ENCODE measurements around the gene NTMT1. TPM values are rescaled to one million over a fixed set of nuclear protein-coding genes. Genes with fewer than 3 reads are reported as not detected.

Gene NTMT1, protein sequence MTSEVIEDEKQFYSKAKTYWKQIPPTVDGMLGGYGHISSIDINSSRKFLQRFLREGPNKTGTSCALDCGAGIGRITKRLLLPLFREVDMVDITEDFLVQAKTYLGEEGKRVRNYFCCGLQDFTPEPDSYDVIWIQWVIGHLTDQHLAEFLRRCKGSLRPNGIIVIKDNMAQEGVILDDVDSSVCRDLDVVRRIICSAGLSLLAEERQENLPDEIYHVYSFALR
- 39.0 TPM for polyA plus RNA-seq (2013, experiment 1 of 4)
- 37.3 TPM for polyA plus RNA-seq (2013, experiment 2 of 4)
- polyA plus RNA-seq (2013, experiment 3 of 4) = 31.3 TPM
- 35.2 TPM for polyA plus RNA-seq (2013, experiment 4 of 4)

DNA sequence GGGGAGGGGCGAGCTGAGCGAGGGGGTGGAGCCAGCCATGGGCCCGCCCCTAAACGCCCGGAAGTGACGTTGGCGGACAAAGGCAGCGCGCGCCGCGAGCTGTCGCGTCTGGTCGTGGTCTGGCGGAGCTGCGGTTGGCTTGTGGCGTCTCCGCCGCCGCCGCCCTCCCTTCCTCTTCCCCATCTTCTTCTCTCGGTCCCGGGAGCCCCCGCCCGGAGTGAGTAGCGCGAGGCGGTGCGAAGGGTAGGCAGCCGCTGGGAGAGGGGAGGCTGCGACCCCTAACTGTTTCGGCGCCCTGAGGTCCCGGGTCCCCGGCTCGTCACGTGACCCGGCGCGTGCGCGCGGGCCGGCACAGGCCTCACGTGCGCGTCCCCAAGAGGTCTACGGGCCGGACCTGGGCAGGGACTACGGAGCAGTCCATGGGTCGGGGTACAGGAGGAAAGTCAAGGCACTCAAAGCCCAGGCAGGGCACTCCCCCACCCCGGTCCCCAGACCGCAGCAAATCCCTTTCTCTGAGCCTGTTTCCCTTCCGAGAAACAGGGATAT, at the start of gene NTMT1:
NTMT1 (plus strand) TSS at position 85 of the 546 bp plus-strand sequence. CDS start 6,541 bp downstream, outside the sequence.
- H3K4me3 ChIP-seq (ENCODE audit: insufficient read depth, low read depth, low read length) = peak within 1 kb of the TSS; percentile 75
- H3K27ac ChIP-seq (ENCODE audit: insufficient read depth, low read depth, low read length, poor library complexity, severe bottlenecking) = peak within 1 kb of the TSS; percentile 41
- peaks cover 11% of the 10 kb centered on the region for H3K4me1 ChIP-seq (ENCODE audit: control insufficient read depth, insufficient read depth, low read length)
- 0% methylated on average over 55 of the region's 55 CpGs for WGBS, 2 experiments
- H3K27me3 ChIP-seq (ENCODE audit: control insufficient read depth, insufficient read depth, low read length, poor library complexity, severe bottlenecking) = peaks cover 10% of the 10 kb centered on the region
- no peaks in the 10 kb centered on the region for H3K9me3 ChIP-seq (ENCODE audit: control insufficient read depth, low read length)
- H3K36me3 ChIP-seq (ENCODE audit: control insufficient read depth, insufficient read depth, low read length) = no peaks in the 10 kb centered on the region

- Histone ChIP-seq H3K27me3 (ENCODE audit: control insufficient read depth, insufficient read depth, low read length, poor library complexity, severe bottlenecking) (no peaks in the 10 kb centered on the region), H3K36me3 (ENCODE audit: control insufficient read depth, insufficient read depth, low read length) (no peaks in the 10 kb centered on the region), H3K4me1 (ENCODE audit: control insufficient read depth, insufficient read depth, low read length) (peaks cover 6% of the 10 kb centered on the region), H3K4me3 (ENCODE audit: insufficient read depth, low read depth, low read length) (no peak overlapping the region), H3K27ac (ENCODE audit: insufficient read depth, low read depth, low read length, poor library complexity, severe bottlenecking) (no peak overlapping the region), H3K9me3 (ENCODE audit: control insufficient read depth, low read length) (no peaks in the 10 kb centered on the region)
- WGBS, 2 experiments = 90 to 92% methylated on average over 34 of the region's 34 CpGs
These were observed 49.1 kb upstream of the NTMT1 start for GRCh38 chr9:129576546-129577543.

GRCh38 chr9:129579294-129579693, 46.7 kb upstream of the NTMT1 start:
- H3K4me3 ChIP-seq (ENCODE audit: insufficient read depth, low read depth, low read length) = no peak overlapping the region
- WGBS, 2 experiments = 92 to 93% methylated on average over 3 of the region's 3 CpGs

GRCh38 chr9:129580211-129580915, 45.6 kb upstream of the NTMT1 start:
- H3K9me3 ChIP-seq (ENCODE audit: control insufficient read depth, low read length) = no peaks in the 10 kb centered on the region
- peaks cover 6% of the 10 kb centered on the region for H3K4me1 ChIP-seq (ENCODE audit: control insufficient read depth, insufficient read depth, low read length)
- no peak overlapping the region for H3K4me3 ChIP-seq (ENCODE audit: insufficient read depth, low read depth, low read length)
- no peaks in the 10 kb centered on the region for H3K27me3 ChIP-seq (ENCODE audit: control insufficient read depth, insufficient read depth, low read length, poor library complexity, severe bottlenecking)
- H3K27ac ChIP-seq (ENCODE audit: insufficient read depth, low read depth, low read length, poor library complexity, severe bottlenecking) = no peak overlapping the region
- no peaks in the 10 kb centered on the region for H3K36me3 ChIP-seq (ENCODE audit: control insufficient read depth, insufficient read depth, low read length)
- WGBS, 2 experiments = 90 to 92% methylated on average over 11 of the region's 11 CpGs

More at GRCh38 chr9:129579294-129579693, 46.7 kb upstream of the NTMT1 start:
- Histone ChIP-seq H3K27me3 (ENCODE audit: control insufficient read depth, insufficient read depth, low read length, poor library complexity, severe bottlenecking) (no peaks in the 10 kb centered on the region), H3K9me3 (ENCODE audit: control insufficient read depth, low read length) (no peaks in the 10 kb centered on the region), H3K36me3 (ENCODE audit: control insufficient read depth, insufficient read depth, low read length) (no peaks in the 10 kb centered on the region), H3K27ac (ENCODE audit: insufficient read depth, low read depth, low read length, poor library complexity, severe bottlenecking) (no peak overlapping the region), H3K4me1 (ENCODE audit: control insufficient read depth, insufficient read depth, low read length) (peaks cover 6% of the 10 kb centered on the region)

DNA sequence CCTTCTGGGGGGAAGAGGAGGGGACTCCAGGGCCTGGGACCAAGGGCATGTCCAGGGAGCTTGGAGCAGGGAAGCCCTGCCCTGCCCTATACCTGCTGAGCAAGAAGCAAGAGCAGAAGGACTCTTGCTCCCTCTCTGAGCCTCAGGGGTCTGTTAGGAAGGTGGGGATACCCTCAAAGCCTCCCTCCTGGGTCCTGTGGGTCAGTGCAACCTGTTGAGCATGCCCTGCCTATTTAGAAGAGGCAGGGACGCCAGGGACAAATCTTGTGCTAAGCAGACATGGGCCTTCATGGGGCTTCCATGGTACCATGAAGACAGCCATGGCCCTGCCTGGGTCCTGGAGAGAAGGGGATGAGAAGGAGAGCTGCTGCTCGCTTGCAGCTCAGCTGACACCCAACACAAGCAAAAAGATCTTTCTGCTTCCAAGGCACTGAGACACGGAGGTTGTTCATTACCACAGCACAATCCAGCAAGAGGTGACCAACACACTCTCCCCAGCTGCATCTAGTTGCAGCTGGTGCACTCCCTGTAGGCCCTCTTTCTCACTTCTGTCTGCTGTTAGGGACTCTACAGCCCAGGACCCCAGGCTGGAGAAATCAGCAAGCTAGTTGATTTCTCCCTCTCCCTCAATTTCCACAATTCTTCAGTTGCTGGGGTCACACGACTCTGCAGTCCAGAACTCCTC, 44.3 kb upstream of the NTMT1 start:
- no peaks in the 10 kb centered on the region for H3K9me3 ChIP-seq (ENCODE audit: control insufficient read depth, low read length)
- no peak overlapping the region for H3K27ac ChIP-seq (ENCODE audit: insufficient read depth, low read depth, low read length, poor library complexity, severe bottlenecking)
- H3K36me3 ChIP-seq (ENCODE audit: control insufficient read depth, insufficient read depth, low read length) = no peaks in the 10 kb centered on the region
- 74 to 80% methylated on average over 4 of the region's 4 CpGs for WGBS, 2 experiments
- no peaks in the 10 kb centered on the region for H3K27me3 ChIP-seq (ENCODE audit: control insufficient read depth, insufficient read depth, low read length, poor library complexity, severe bottlenecking)
- peaks cover 6% of the 10 kb centered on the region for H3K4me1 ChIP-seq (ENCODE audit: control insufficient read depth, insufficient read depth, low read length)
- H3K4me3 ChIP-seq (ENCODE audit: insufficient read depth, low read depth, low read length) = no peak overlapping the region

DNA sequence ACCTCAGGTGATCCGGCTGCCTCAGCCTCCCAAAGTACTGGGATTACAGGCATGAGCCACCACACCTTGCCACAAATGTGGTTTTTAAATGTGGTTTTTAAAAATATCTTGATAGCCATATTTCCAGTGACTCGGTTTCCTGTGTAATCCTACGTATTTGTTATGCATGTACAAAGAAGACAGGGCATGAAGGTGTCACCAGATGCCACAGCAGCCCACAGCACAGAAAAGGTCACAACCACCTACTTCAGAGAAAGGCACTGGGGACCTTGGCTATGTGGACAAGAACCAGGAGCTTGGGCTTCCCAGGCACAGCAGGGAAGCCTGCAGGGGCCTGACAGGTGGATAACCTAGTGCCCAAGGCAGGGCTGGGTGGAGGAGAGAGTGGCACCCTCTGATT, 43.1 kb upstream of the NTMT1 start:
- H3K4me3 ChIP-seq (ENCODE audit: insufficient read depth, low read depth, low read length) = no peak overlapping the region
- H3K27ac ChIP-seq (ENCODE audit: insufficient read depth, low read depth, low read length, poor library complexity, severe bottlenecking) = no peak overlapping the region
- WGBS, 2 experiments = 89 to 96% methylated on average over 3 of the region's 3 CpGs
- H3K36me3 ChIP-seq (ENCODE audit: control insufficient read depth, insufficient read depth, low read length) = no peaks in the 10 kb centered on the region
- H3K9me3 ChIP-seq (ENCODE audit: control insufficient read depth, low read length) = no peaks in the 10 kb centered on the region
- H3K27me3 ChIP-seq (ENCODE audit: control insufficient read depth, insufficient read depth, low read length, poor library complexity, severe bottlenecking) = no peaks in the 10 kb centered on the region
- peaks cover 6% of the 10 kb centered on the region for H3K4me1 ChIP-seq (ENCODE audit: control insufficient read depth, insufficient read depth, low read length)

- Histone ChIP-seq H3K9me3 (ENCODE audit: control insufficient read depth, low read length) (no peaks in the 10 kb centered on the region), H3K4me3 (ENCODE audit: insufficient read depth, low read depth, low read length) (no peak overlapping the region), H3K4me1 (ENCODE audit: control insufficient read depth, insufficient read depth, low read length) (peaks cover 5% of the 10 kb centered on the region), H3K27me3 (ENCODE audit: control insufficient read depth, insufficient read depth, low read length, poor library complexity, severe bottlenecking) (no peaks in the 10 kb centered on the region), H3K36me3 (ENCODE audit: control insufficient read depth, insufficient read depth, low read length) (no peaks in the 10 kb centered on the region), H3K27ac (ENCODE audit: insufficient read depth, low read depth, low read length, poor library complexity, severe bottlenecking) (no peak overlapping the region)
- WGBS, 2 experiments = 81 to 82% methylated on average over 9 to 10 of the region's 10 CpGs
These were observed 42.5 kb upstream of the NTMT1 start for GRCh38 chr9:129583308-129584038.

- Histone ChIP-seq H3K4me3 (ENCODE audit: insufficient read depth, low read depth, low read length) (no peak overlapping the region), H3K27me3 (ENCODE audit: control insufficient read depth, insufficient read depth, low read length, poor library complexity, severe bottlenecking) (no peaks in the 10 kb centered on the region), H3K4me1 (ENCODE audit: control insufficient read depth, insufficient read depth, low read length) (peaks cover 6% of the 10 kb centered on the region), H3K9me3 (ENCODE audit: control insufficient read depth, low read length) (no peaks in the 10 kb centered on the region), H3K36me3 (ENCODE audit: control insufficient read depth, insufficient read depth, low read length) (no peaks in the 10 kb centered on the region), H3K27ac (ENCODE audit: insufficient read depth, low read depth, low read length, poor library complexity, severe bottlenecking) (no peak overlapping the region)
- 76 to 84% methylated on average over 1 of the region's 1 CpG for WGBS, 2 experiments
These were observed 41.8 kb upstream of the NTMT1 start for GRCh38 chr9:129584136-129584535.

DNA sequence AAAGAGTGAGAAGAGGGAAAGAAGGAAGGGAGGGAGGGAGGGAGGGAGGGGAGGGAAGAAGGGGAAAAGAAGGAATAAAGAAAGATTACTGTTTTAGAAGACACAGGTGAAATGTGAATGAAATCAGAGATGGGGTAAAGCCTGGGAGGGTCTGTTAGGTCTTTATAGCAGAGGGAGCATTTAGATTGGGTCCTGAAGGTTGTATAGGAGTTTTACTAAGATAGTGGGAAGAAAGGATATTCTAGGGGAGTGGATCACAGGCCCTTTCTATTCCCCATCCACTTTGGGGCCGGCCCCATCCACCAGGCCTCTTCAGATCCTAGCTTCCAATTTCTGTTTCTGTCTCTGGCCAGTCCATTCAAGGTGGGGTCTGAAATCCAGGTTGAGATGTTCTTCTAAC, 40.6 kb upstream of the NTMT1 start:
- WGBS, 2 experiments = 92 to 100% methylated on average over 1 of the region's 1 CpG
- H3K4me1 ChIP-seq (ENCODE audit: control insufficient read depth, insufficient read depth, low read length) = peaks cover 14% of the 10 kb centered on the region
- H3K27me3 ChIP-seq (ENCODE audit: control insufficient read depth, insufficient read depth, low read length, poor library complexity, severe bottlenecking) = no peaks in the 10 kb centered on the region
- H3K4me3 ChIP-seq (ENCODE audit: insufficient read depth, low read depth, low read length) = no peak overlapping the region
- H3K36me3 ChIP-seq (ENCODE audit: control insufficient read depth, insufficient read depth, low read length) = no peaks in the 10 kb centered on the region
- H3K27ac ChIP-seq (ENCODE audit: insufficient read depth, low read depth, low read length, poor library complexity, severe bottlenecking) = no peak overlapping the region
- H3K9me3 ChIP-seq (ENCODE audit: control insufficient read depth, low read length) = no peaks in the 10 kb centered on the region
